Peyer's patch (tissue), 4 donors: ENCODE results near the gene NOL8.

Experiments used
- CTCF ChIP-seq, 6 experiments: fragments of 450-650 bp in 4 of 6; fragments of 200-600 bp in 2 of 6; sonication (generic) in 1 of 6; IDR thresholded peaks; one replicate each; pipeline ENCODE4 v1.5.1; 2017 to 2019; ENCODE audit warnings: antibody characterized with exemption in 6 of 6, mild to moderate bottlenecking in 3 of 6, moderate library complexity in 1 of 6
- POLR2A ChIP-seq, 2 donors: fragments of 450-650 bp; IDR thresholded peaks; one replicate each; pipeline ENCODE4 v1.5.1; 2017; ENCODE audit warnings: antibody characterized with exemption in 2 of 2, mild to moderate bottlenecking in 2 of 2, moderate library complexity in 2 of 2

DNA sequence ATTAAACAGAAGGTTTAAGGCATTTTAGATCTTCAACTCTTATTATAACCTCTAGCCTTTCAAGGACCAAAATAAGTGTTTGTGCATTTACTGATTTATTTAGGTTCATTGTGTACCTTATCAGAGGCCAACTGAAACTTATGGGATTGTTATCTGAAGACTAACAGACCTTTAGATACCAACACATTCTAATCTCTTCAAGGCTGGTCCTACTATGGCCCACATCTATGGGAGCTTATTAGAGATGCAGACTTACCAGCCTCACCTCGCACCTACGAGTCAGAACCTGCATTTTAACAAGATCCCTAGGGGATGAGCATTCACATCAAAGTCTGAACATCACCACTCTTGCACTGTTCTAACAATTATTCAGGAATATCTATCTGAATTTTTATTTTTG, 33.6 kb downstream of the NOL8 start:
- TF ChIP-seq CTCF (IDR thresholded peaks at IDR 0.05) (no peak), POLR2A (IDR thresholded peaks at IDR 0.05) (no peak)
